Activated CD8-positive, alpha-beta memory T cell treated with anti-CD3 and anti-CD28 coated beads, Interleukin-2, amount 10 ng/mL, durations not matched to agents 7 days and 5 days (primary cell): ENCODE measurements around the gene ARHGAP32. TPM values are rescaled to one million over a fixed set of nuclear protein-coding genes. Genes with fewer than 3 reads are reported as not detected.

Experiments used
- ATAC-seq: fragments of 150-1000 bp; cut with Tn5 transposase; one replicate; pipeline ENCODE4 v1.10.0; 2021; ENCODE audit warnings: moderate library complexity
- CTCF ChIA-PET: fragments of 350-600 bp; sonication (Branson Sonifier 250); formaldehyde crosslinking; loops from one replicate; lab custom pipeline; 2021; ENCODE audit warnings: antibody characterized with exemption; lab: Charles Lee
- DNase-seq: peaks from one replicate; pipeline ENCODE4 v3.0.0-alpha.2; 2020
- H3K27ac Mint-ChIP-seq: one replicate; pipeline ENCODE4 v1.8.0; 2021; ENCODE audit warnings: mild to moderate bottlenecking, mixed read lengths
- H3K27me3 Mint-ChIP-seq: one replicate; pipeline ENCODE4 v1.8.0; 2021; ENCODE audit warnings: mixed read lengths
- H3K36me3 Mint-ChIP-seq: one replicate; pipeline ENCODE4 v1.8.0; 2021; ENCODE audit warnings: mild to moderate bottlenecking, mixed read lengths
- H3K4me1 Mint-ChIP-seq: one replicate; pipeline ENCODE4 v1.8.0; 2021; ENCODE audit warnings: mixed read lengths
- H3K4me3 Mint-ChIP-seq: one replicate; pipeline ENCODE4 v1.8.0; 2021; ENCODE audit warnings: mild to moderate bottlenecking, moderate library complexity, mixed read lengths
- H3K9me3 Mint-ChIP-seq: one replicate; pipeline ENCODE4 v1.8.0; 2022; ENCODE audit warnings: low read depth, mixed read lengths
- total RNA-seq, 2 experiments: library from RNA; stranded (reverse); gene quantifications; one replicate each; pipeline ENCODE4 v1.2.3, GENCODE V29; 2021

Gene ARHGAP32
- total RNA-seq, 2 experiments from 2014 or later = 1.0 to 1.3 TPM

- DNase-seq (no peak), ATAC-seq (no peak)
- Mint-ChIP-seq H3K4me3 (no peak overlapping the region), H3K36me3 (no peaks in the 10 kb centered on the region), H3K27me3 (no peaks in the 10 kb centered on the region), H3K4me1 (no peaks in the 10 kb centered on the region), H3K9me3 (no peaks in the 10 kb centered on the region), H3K27ac (no peak overlapping the region)
- CTCF ChIA-PET = interaction anchor here (0.6 to 1.0 kb wide), 3 partner anchors 12 to 202 kb away, joined by 3 to 4 read pairs (median 3); no protein-coding TSS in a partner anchor
Observed at GRCh38 chr11:128936606-128937251, 255.4 kb downstream of the ARHGAP32 start.

DNA sequence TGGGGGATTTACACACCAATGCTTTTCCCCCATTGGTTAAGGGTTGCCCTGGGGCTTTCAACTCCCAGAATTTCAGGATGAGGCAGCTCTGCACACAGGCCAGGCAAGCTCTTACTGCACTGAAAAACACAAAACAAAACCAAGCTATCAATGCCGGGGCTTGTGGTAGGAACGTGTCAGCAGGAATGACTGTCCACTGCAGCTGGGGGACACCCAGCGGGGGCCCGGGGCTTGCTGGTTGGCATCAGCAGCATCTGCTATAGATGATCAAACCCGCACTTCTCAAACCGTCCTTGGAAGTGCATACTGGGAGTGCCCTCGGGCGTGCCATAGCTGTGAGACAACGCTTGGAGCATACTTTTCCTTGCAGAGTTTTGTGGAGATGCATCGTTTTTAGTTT lies 257.2 kb downstream of the ARHGAP32 start:
- CTCF ChIA-PET = interaction anchor here (1.4 to 1.8 kb wide), 2 partner anchors 22 to 50 kb away, joined by 3 to 5 read pairs; no protein-coding TSS in a partner anchor
- H3K27ac Mint-ChIP-seq = no peak overlapping the region
- no peaks in the 10 kb centered on the region for H3K4me1 Mint-ChIP-seq
- no peaks in the 10 kb centered on the region for H3K27me3 Mint-ChIP-seq
- DNase-seq = no peak
- no peaks in the 10 kb centered on the region for H3K36me3 Mint-ChIP-seq
- no peaks in the 10 kb centered on the region for H3K9me3 Mint-ChIP-seq
- H3K4me3 Mint-ChIP-seq = no peak overlapping the region
- no peak for ATAC-seq

DNA sequence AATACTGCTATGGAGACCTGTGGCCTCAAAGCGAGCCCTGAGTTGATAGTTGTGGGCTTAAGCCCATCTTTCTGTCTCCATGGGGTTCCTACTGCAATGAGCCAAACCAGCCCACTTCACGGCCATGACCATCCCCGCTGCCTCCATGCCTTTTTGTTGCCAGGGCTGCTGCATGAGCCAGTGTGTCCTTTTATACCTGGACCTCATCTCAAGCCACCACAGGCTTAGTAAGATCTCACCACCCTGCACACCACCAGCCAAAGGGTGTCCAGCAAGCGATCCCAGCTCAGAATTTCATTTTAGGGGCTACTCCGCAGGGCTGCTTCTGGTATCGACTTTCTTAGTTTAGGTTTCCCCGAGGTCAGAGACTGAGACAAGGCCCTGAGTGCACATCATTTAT lies 257.8 kb downstream of the ARHGAP32 start:
- H3K27me3 Mint-ChIP-seq = no peaks in the 10 kb centered on the region
- H3K36me3 Mint-ChIP-seq = no peaks in the 10 kb centered on the region
- H3K9me3 Mint-ChIP-seq = no peaks in the 10 kb centered on the region
- H3K4me1 Mint-ChIP-seq = peaks cover under 1% of the 10 kb centered on the region
- H3K27ac Mint-ChIP-seq = no peak overlapping the region
- no peak for DNase-seq
- no peak overlapping the region for H3K4me3 Mint-ChIP-seq
- CTCF ChIA-PET = interaction anchor here (1.4 to 1.8 kb wide), 2 partner anchors 23 to 50 kb away, joined by 3 to 5 read pairs; no protein-coding TSS in a partner anchor
- no peak for ATAC-seq

DNA sequence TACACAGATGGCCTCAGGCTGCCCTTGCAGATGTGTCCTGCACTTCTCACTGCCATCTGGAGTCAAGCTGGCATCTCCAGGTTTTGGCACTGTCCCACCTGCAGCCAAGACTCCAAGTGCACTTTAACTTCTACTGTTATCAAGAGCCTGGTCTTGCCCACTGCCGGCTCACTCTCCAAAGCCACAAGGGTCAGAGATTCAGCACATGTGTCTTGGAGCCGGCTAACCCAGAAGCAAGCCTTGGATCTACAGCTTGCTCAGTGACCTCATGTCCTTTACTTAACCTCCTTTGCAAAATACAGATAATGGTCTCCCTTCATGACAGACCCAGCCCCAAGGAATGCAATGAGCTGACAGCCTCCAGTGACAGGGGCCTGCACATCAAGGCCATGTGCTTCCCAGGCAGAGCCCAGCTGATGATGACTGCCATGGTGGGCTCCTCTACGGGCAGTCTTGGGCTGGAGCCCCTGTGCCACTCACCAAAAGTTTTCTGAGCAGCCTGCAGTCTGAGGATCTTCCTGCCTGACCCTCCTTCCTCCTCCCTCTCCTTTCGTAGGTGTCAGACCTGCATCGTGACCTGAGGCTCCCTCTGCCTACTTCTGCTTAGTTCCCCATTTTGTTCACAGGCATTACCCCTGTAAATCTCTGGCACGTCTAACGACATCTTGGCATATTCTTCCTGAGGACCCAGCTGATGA lies 258.5 kb downstream of the ARHGAP32 start:
- DNase-seq (no peak), ATAC-seq (no peak)
- no peaks in the 10 kb centered on the region for H3K27me3 Mint-ChIP-seq
- H3K9me3 Mint-ChIP-seq = no peaks in the 10 kb centered on the region
- peaks cover 3% of the 10 kb centered on the region for H3K4me1 Mint-ChIP-seq
- CTCF ChIA-PET = no interaction called here
- no peaks in the 10 kb centered on the region for H3K36me3 Mint-ChIP-seq
- H3K27ac Mint-ChIP-seq = no peak overlapping the region
- no peak overlapping the region for H3K4me3 Mint-ChIP-seq

DNA sequence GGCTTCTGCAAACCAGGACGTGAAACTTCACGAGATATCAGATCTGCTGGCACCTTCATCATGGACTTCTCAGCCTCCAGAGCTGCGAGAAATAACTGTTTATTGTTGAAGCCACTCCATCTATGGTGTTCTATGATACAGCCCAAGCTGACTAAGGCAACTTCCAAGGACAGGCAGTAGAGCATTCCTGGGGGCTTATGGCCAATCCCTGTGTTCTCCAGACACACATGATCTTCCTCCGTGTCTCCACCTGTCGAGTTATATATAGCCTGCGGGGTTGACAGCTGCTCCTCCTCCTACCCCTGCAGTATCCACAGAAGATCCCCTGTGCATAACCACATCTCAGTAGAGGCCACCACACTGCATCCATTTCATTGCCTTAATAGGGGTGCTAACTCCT lies 260.5 kb downstream of the ARHGAP32 start:
- no peak overlapping the region for H3K4me3 Mint-ChIP-seq
- H3K36me3 Mint-ChIP-seq = no peaks in the 10 kb centered on the region
- H3K4me1 Mint-ChIP-seq = peaks cover 12% of the 10 kb centered on the region
- no peak overlapping the region for H3K27ac Mint-ChIP-seq
- ATAC-seq (no peak), DNase-seq (no peak)
- CTCF ChIA-PET = no interaction called here
- H3K9me3 Mint-ChIP-seq = no peaks in the 10 kb centered on the region
- H3K27me3 Mint-ChIP-seq = peaks cover 4% of the 10 kb centered on the region

DNA sequence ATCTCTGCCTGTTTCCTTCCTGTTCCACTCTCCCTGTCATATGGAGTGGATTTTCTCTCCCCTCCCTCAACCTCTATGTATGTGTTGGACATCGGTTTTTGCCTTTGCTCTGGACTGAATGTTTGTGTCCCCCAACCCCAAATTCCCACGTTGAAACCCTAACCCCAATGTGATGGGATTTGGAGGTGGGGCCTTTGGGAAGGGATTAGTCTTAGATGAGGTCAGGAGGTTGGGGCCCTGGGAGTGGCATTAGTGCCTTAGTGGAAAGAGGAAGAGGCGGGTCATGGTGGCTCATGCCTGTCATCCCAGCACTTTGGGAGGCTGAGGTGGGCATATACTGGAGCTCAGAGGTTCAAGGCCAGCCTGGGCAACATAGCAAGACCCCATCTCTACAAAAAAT lies 261.1 kb downstream of the ARHGAP32 start:
- no peak overlapping the region for H3K27ac Mint-ChIP-seq
- H3K9me3 Mint-ChIP-seq = no peaks in the 10 kb centered on the region
- CTCF ChIA-PET = no interaction called here
- ATAC-seq = no peak
- peaks cover 12% of the 10 kb centered on the region for H3K4me1 Mint-ChIP-seq
- no peak for DNase-seq
- peaks cover 7% of the 10 kb centered on the region for H3K27me3 Mint-ChIP-seq
- H3K4me3 Mint-ChIP-seq = no peak overlapping the region
- H3K36me3 Mint-ChIP-seq = no peaks in the 10 kb centered on the region

- Mint-ChIP-seq H3K27me3 (peaks cover 7% of the 10 kb centered on the region), H3K27ac (no peak overlapping the region), H3K9me3 (no peaks in the 10 kb centered on the region), H3K4me3 (no peak overlapping the region), H3K4me1 (peaks cover 12% of the 10 kb centered on the region), H3K36me3 (no peaks in the 10 kb centered on the region)
- ATAC-seq (no peak), DNase-seq (no peak)
- CTCF ChIA-PET = no interaction called here
Observed at GRCh38 chr11:128929991-128930390, 262.1 kb downstream of the ARHGAP32 start.

DNA sequence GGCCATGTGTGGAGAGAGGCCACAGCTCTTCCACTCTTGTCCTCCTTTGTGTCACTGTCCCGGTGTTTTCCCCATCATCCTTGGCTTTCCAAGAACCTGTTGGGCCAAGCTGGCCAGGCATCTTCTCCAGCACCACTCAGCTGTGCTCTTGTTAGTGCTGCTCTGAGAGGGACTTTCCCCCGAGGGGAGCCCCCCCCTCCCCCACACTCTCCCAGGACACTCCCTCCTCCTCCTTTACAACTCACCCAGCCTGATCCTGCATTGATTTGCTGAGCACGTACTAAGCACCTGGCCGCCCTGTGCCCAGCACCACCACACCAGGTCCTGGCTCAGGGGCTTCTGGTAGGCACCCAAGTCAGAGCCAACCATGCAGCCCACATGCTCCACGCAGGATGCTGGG lies 262.7 kb downstream of the ARHGAP32 start:
- DNase-seq (no peak), ATAC-seq (no peak)
- H3K4me1 Mint-ChIP-seq = peaks cover 12% of the 10 kb centered on the region
- no peak overlapping the region for H3K27ac Mint-ChIP-seq
- H3K4me3 Mint-ChIP-seq = no peak overlapping the region
- H3K36me3 Mint-ChIP-seq = no peaks in the 10 kb centered on the region
- CTCF ChIA-PET = no interaction called here
- no peaks in the 10 kb centered on the region for H3K9me3 Mint-ChIP-seq
- H3K27me3 Mint-ChIP-seq = peaks cover 7% of the 10 kb centered on the region

- H3K4me3 Mint-ChIP-seq = peak overlapping the region; percentile 0
- no peaks in the 10 kb centered on the region for H3K36me3 Mint-ChIP-seq
- peaks cover 7% of the 10 kb centered on the region for H3K27me3 Mint-ChIP-seq
- ATAC-seq (peak; percentile 67), DNase-seq (peak; percentile 51)
- CTCF ChIA-PET = interaction anchor here (1.2 to 1.7 kb wide), 3 partner anchors 28 to 44 kb away, joined by 3 to 8 read pairs (median 4); no protein-coding TSS in a partner anchor
- no peaks in the 10 kb centered on the region for H3K9me3 Mint-ChIP-seq
- no peak overlapping the region for H3K27ac Mint-ChIP-seq
- H3K4me1 Mint-ChIP-seq = peaks cover 12% of the 10 kb centered on the region
Observed at GRCh38 chr11:128928400-128928799, 263.7 kb downstream of the ARHGAP32 start.

DNA sequence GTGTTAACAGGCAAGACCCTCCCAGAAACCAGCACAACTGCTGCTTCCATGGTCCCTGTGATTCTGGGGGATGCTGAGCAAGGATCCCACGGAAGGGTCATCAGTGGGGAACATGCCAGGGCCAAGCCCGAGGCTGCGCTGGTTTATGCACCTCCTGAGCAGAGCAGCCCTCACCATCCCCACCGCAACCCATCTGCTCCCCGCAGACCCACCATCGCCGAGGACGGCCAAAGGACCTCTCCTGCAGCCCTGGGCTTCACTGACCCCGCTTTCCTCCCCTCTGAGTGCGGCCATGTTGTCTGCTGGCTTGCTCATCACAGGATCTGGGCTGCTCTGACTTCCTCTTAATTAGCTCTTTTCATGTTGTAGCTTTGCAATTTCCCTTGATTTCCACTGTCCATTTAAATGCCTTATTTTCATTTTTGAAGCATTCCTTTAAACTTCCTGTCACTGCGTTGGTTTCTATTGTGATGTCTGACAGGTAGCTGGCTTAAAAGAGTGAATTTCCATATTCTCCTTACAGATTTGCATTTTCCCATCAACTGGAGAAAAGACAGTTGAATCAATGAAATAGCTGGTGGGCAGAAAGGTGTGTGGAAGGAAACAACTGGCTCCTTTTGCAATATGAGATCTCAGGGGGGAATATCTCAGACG lies 264.3 kb downstream of the ARHGAP32 start:
- H3K36me3 Mint-ChIP-seq = no peaks in the 10 kb centered on the region

GRCh38 chr11:128927108-128927461 lies 265.0 kb downstream of the ARHGAP32 start:
- H3K9me3 Mint-ChIP-seq = no peaks in the 10 kb centered on the region
- DNase-seq = no peak
- H3K27ac Mint-ChIP-seq = no peak overlapping the region
- no peak overlapping the region for H3K4me3 Mint-ChIP-seq
- ATAC-seq = no peak
- CTCF ChIA-PET = no interaction called here
- H3K4me1 Mint-ChIP-seq = peaks cover 12% of the 10 kb centered on the region
- peaks cover 7% of the 10 kb centered on the region for H3K27me3 Mint-ChIP-seq
- H3K36me3 Mint-ChIP-seq = no peaks in the 10 kb centered on the region

More for the DNA sequence above, 264.3 kb downstream of the ARHGAP32 start:
- H3K27ac Mint-ChIP-seq = no peak overlapping the region
- no peak overlapping the region for H3K4me3 Mint-ChIP-seq
- H3K9me3 Mint-ChIP-seq = no peaks in the 10 kb centered on the region
- DNase-seq (no peak), ATAC-seq (no peak)
- H3K27me3 Mint-ChIP-seq = peaks cover 7% of the 10 kb centered on the region
- H3K4me1 Mint-ChIP-seq = peaks cover 12% of the 10 kb centered on the region
- CTCF ChIA-PET = interaction anchor here (1.2 to 1.7 kb wide), 3 partner anchors 28 to 43 kb away, joined by 3 to 8 read pairs (median 4); no protein-coding TSS in a partner anchor

GRCh38 chr11:128926437-128927107 lies 265.6 kb downstream of the ARHGAP32 start:
- no peaks in the 10 kb centered on the region for H3K9me3 Mint-ChIP-seq
- no peaks in the 10 kb centered on the region for H3K36me3 Mint-ChIP-seq
- peaks cover 12% of the 10 kb centered on the region for H3K4me1 Mint-ChIP-seq
- peaks cover 7% of the 10 kb centered on the region for H3K27me3 Mint-ChIP-seq
- no peak overlapping the region for H3K4me3 Mint-ChIP-seq
- CTCF ChIA-PET = interaction anchor here (1.5 to 1.6 kb wide), 2 partner anchors 22 to 41 kb away, joined by 4 to 5 read pairs; no protein-coding TSS in a partner anchor
- no peak overlapping the region for H3K27ac Mint-ChIP-seq
- no peak for ATAC-seq
- no peak for DNase-seq

DNA sequence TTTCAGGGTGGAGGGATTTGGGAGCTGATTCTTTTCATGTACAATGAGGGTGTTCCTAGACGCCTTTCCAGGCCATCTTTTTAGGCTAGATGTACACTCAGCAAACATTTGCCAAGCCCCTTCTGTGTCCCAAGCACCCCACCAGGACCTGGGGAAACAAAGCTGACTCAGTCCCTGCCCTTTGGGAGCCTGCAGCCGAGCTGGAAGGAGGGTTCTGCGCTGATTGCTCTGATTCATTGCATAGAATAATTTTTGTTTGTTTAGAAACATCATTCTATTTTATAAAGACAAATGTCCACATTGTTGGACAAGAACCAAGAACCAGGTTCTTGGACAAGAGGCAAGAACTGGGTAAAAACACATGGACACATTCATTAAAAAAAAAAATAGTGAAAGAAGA lies 266.1 kb downstream of the ARHGAP32 start:
- CTCF ChIA-PET = interaction anchor here (1.5 to 1.6 kb wide), 2 partner anchors 21 to 41 kb away, joined by 4 to 5 read pairs; no protein-coding TSS in a partner anchor
- H3K4me1 Mint-ChIP-seq = peaks cover 12% of the 10 kb centered on the region
- no peak overlapping the region for H3K27ac Mint-ChIP-seq
- H3K9me3 Mint-ChIP-seq = no peaks in the 10 kb centered on the region
- no peak for DNase-seq
- no peak overlapping the region for H3K4me3 Mint-ChIP-seq
- peaks cover 7% of the 10 kb centered on the region for H3K27me3 Mint-ChIP-seq
- no peak for ATAC-seq
- no peaks in the 10 kb centered on the region for H3K36me3 Mint-ChIP-seq
